ENCODE data around the gene LENEP.
"Not testable (repeated sequence)": the region's sequence is repeated elsewhere in the genome, so short reads cannot be mapped to it uniquely, and the experiment has no call there.

The LENEP gene

DNA sequence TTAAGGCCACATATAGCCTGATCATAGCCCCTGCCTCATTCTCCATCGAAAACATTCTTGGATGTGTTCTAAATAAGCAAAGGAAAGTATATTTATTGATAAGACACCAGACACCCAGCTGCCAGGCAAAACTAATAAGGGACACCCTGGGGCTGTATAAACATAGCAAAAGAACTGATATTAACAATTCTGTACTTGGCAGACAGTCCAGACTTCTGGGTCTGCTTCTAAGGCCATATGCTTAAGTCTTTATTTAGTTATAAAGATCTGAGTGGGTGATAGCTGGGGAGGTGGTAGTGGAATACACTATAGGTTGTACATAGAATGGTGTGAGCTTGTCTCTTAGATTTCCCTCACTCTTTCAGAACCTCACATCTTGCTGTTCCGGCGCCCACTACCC lies 15.0 kb upstream of the LENEP start:
- Histone ChIP-seq H3K4me3 (ENCODE audit: low read depth, low read length) (no peak overlapping the region), H3K36me3 (ENCODE audit: control insufficient read depth, insufficient read depth, low read length) (peaks cover 29% of the 10 kb centered on the region), H3K27me3 (ENCODE audit: control insufficient read depth, insufficient read depth, low read length) (no peaks in the 10 kb centered on the region), H3K4me1 (ENCODE audit: control insufficient read depth, insufficient read depth, low read length) (peaks cover 13% of the 10 kb centered on the region), H3K9me3 (ENCODE audit: control insufficient read depth, insufficient read depth, low read length) (no peaks in the 10 kb centered on the region), H3K9ac (ENCODE audit: low read depth, low read length) (no peak overlapping the region), H3K27ac (ENCODE audit: low read depth, low read length) (no peak overlapping the region)

DNA sequence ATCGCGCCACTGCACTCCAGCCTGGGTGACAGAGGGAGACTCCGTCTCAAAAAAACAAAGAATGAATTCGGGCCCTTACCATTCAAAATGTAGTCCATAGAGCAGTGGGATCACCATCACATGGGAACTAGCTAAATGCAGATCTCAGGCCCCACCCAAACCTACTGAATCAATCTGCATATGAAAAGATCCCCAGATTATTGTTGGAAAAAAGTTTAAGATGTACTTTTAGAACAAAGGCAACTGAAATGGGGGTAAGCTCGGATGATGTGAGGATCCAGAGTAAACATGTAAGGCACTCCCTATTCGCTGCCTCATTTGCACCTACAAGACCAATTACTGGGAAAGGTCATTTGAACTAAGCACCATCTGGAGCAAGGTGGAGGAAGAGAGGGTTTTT lies 11.0 kb upstream of the LENEP start:
- peak overlapping the region; percentile 61 for H3K4me3 ChIP-seq (ENCODE audit: low read depth, low read length)
- H3K27me3 ChIP-seq (ENCODE audit: control insufficient read depth, insufficient read depth, low read length) = no peaks in the 10 kb centered on the region
- no peaks in the 10 kb centered on the region for H3K9me3 ChIP-seq (ENCODE audit: control insufficient read depth, insufficient read depth, low read length)
- peak overlapping the region; percentile 80 for H3K9ac ChIP-seq (ENCODE audit: low read depth, low read length)
- H3K4me1 ChIP-seq (ENCODE audit: control insufficient read depth, insufficient read depth, low read length) = peaks cover 5% of the 10 kb centered on the region
- H3K27ac ChIP-seq (ENCODE audit: low read depth, low read length) = peak overlapping the region; percentile 97
- H3K36me3 ChIP-seq (ENCODE audit: control insufficient read depth, insufficient read depth, low read length) = peaks cover 37% of the 10 kb centered on the region

DNA sequence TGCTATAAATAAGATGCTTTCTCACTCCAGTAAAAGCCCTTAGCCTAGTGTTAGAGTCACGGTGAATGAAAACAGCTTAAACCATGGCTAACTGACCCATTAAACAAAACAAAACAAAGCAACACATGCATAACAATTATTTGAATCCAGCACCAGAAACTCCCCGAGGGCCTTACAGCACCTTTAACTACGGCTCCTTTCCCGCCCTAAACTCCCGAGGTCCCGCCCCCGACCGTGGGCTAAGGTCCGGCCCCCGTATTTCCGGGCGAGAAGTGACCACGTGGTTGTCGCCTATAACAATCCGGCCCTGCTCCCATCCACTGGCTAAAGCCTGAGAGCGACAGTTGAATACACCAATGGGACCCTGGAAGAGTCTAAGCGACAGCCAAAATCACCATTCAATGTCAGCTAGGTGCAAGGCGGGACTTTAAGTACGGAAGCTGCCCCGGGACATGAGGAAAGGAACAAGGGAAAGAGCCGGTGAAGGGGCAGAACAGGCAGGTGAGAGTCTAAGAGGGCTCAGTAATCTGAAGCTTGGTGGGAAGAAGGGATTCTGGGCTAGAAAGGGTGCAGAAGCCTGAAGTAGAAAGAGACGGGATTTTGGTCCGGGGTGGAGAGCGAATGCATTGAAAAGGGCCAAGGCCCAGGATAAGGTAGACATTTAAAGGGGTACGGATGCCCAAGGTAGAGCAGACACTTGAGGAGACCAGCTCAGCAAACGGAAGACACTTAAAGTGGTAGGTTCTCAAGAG lies 10.3 kb upstream of the LENEP start, which contains the start of gene FLAD1:
FLAD1 (plus strand) TSS at position 448 of the 752 bp plus-strand sequence. CDS start 351 bp downstream, outside the sequence.
- Histone ChIP-seq H3K36me3 (ENCODE audit: control insufficient read depth, insufficient read depth, low read length) (peaks cover 37% of the 10 kb centered on the region), H3K27ac (ENCODE audit: low read depth, low read length) (peak within 1 kb of the TSS; percentile 97), H3K27me3 (ENCODE audit: control insufficient read depth, insufficient read depth, low read length) (no peaks in the 10 kb centered on the region), H3K9me3 (ENCODE audit: control insufficient read depth, insufficient read depth, low read length) (no peaks in the 10 kb centered on the region), H3K9ac (ENCODE audit: low read depth, low read length) (peak within 1 kb of the TSS; percentile 83), H3K4me1 (ENCODE audit: control insufficient read depth, insufficient read depth, low read length) (peaks cover 5% of the 10 kb centered on the region), H3K4me3 (ENCODE audit: low read depth, low read length) (peak within 1 kb of the TSS; percentile 90)

DNA sequence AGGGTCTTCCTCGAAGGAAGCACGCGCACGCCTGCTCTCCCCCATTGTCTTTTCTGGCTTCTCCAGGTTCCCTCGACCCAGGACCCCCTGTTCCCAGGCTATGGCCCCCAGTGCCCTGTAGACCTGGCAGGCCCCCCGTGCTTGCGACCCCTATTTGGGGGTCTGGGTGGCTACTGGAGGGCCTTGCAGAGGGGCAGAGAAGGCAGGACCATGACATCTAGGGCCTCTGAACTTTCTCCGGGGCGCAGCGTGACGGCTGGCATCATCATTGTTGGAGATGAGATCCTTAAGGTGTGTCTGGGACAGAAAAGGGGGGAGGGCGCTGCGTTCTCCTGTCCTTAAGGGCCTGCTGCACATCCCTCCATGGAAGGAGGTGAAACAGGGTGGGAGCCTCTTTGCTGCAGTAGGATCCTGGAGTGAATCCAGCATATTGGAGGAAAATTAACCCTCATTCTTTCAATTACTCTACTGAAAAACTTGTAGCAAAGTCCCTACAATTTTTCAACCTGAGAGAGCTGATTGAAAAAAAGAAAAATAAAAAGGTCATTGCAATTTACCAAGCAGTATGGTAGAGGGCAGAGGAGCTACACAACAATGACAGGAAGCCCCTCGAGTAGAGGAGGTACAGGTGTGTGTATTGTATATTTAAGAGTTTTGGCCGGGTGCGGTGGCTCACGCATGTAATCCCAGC lies 9.5 kb upstream of the LENEP start:
- H3K4me1 ChIP-seq (ENCODE audit: control insufficient read depth, insufficient read depth, low read length) = peaks cover 5% of the 10 kb centered on the region
- no peaks in the 10 kb centered on the region for H3K9me3 ChIP-seq (ENCODE audit: control insufficient read depth, insufficient read depth, low read length)
- H3K27ac ChIP-seq (ENCODE audit: low read depth, low read length) = peak overlapping the region; percentile 47
- peaks cover 40% of the 10 kb centered on the region for H3K36me3 ChIP-seq (ENCODE audit: control insufficient read depth, insufficient read depth, low read length)
- peak overlapping the region; percentile 83 for H3K9ac ChIP-seq (ENCODE audit: low read depth, low read length)
- H3K4me3 ChIP-seq (ENCODE audit: low read depth, low read length) = peak overlapping the region; percentile 90
- no peaks in the 10 kb centered on the region for H3K27me3 ChIP-seq (ENCODE audit: control insufficient read depth, insufficient read depth, low read length)

DNA sequence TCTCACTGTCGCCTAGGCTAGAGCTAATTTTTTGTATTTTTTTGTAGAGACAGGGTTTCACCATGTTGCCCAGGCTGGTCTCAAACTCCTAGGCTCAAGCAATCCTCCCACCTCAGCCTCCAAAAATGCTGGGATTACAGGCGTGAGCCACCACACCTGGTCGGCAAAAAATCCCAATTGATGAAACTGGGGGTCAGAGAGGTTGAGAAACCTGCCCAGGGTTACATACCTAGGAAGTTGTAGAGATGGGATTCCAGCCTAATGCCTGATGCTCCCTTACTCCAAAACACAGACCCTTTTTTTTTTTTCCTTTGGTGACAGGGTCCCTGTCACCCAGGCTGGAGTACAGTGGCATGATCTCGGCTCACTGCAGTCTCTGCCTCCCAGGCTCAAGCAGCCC lies 6.7 kb upstream of the LENEP start:
- peaks cover 50% of the 10 kb centered on the region for H3K36me3 ChIP-seq (ENCODE audit: control insufficient read depth, insufficient read depth, low read length)
- H3K4me3 ChIP-seq (ENCODE audit: low read depth, low read length); H3K9me3 ChIP-seq (ENCODE audit: control insufficient read depth, insufficient read depth, low read length); H3K9ac ChIP-seq (ENCODE audit: low read depth, low read length); H3K27ac ChIP-seq (ENCODE audit: low read depth, low read length); H3K27me3 ChIP-seq (ENCODE audit: control insufficient read depth, insufficient read depth, low read length); H3K4me1 ChIP-seq (ENCODE audit: control insufficient read depth, insufficient read depth, low read length): not testable (repeated sequence)

DNA sequence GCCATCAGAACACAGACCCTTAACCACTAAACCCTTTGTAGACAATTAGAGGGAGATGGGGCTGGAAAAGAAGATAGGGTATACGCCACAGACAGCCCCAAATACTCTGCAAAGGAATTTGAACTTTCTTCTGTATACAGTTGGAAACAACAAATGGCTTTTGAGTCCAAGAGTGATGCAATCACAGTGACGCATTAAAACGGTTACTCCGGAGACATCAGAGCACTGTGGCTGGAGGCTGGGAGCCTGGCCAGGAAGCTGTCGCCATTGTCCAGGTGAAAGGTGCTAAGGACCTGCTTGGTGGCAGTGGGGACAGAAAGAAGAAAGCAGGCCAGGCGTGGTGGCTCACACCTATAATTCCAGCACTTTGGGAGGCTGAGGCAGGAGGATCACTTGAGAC lies 6.1 kb upstream of the LENEP start:
- Histone ChIP-seq H3K4me3 (ENCODE audit: low read depth, low read length) (no peak overlapping the region), H3K27ac (ENCODE audit: low read depth, low read length) (no peak overlapping the region), H3K27me3 (ENCODE audit: control insufficient read depth, insufficient read depth, low read length) (no peaks in the 10 kb centered on the region), H3K9ac (ENCODE audit: low read depth, low read length) (no peak overlapping the region), H3K4me1 (ENCODE audit: control insufficient read depth, insufficient read depth, low read length) (peaks cover 4% of the 10 kb centered on the region), H3K9me3 (ENCODE audit: control insufficient read depth, insufficient read depth, low read length) (no peaks in the 10 kb centered on the region), H3K36me3 (ENCODE audit: control insufficient read depth, insufficient read depth, low read length) (peaks cover 50% of the 10 kb centered on the region)

DNA sequence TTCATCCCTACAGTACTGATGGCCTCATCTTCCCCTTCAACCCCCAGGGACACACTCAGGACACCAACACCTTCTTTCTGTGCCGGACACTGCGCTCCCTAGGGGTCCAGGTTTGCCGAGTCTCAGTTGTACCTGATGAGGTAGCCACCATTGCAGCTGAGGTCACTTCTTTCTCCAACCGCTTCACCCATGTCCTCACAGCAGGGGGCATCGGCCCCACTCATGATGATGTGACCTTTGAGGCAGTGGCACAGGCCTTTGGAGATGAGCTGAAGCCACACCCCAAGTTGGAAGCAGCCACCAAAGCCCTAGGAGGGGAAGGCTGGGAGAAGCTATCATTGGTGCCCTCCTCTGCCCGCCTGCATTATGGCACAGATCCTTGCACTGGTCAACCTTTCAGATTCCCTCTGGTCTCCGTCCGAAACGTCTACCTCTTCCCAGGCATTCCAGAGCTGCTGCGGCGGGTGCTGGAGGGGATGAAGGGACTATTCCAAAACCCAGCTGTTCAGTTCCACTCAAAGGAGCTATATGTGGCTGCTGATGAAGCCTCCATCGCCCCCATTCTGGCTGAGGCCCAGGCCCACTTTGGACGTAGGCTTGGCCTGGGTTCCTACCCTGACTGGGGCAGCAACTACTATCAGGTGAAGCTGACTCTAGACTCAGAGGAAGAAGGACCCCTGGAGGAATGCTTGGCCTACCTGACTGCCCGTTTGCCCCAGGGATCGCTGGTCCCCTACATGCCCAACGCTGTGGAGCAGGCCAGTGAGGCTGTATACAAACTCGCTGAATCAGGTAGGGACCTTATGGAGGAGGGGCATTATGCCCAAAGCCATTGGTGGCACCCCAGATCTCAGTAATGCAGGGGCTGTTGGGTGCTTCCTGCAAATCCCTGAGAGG lies 5.1 kb upstream of the LENEP start:
- H3K27ac ChIP-seq (ENCODE audit: low read depth, low read length) = no peak overlapping the region
- no peak overlapping the region for H3K4me3 ChIP-seq (ENCODE audit: low read depth, low read length)
- H3K9ac ChIP-seq (ENCODE audit: low read depth, low read length) = no peak overlapping the region
- no peaks in the 10 kb centered on the region for H3K27me3 ChIP-seq (ENCODE audit: control insufficient read depth, insufficient read depth, low read length)
- H3K4me1 ChIP-seq (ENCODE audit: control insufficient read depth, insufficient read depth, low read length) = no peaks in the 10 kb centered on the region
- H3K9me3 ChIP-seq (ENCODE audit: control insufficient read depth, insufficient read depth, low read length) = no peaks in the 10 kb centered on the region
- peaks cover 54% of the 10 kb centered on the region for H3K36me3 ChIP-seq (ENCODE audit: control insufficient read depth, insufficient read depth, low read length)

DNA sequence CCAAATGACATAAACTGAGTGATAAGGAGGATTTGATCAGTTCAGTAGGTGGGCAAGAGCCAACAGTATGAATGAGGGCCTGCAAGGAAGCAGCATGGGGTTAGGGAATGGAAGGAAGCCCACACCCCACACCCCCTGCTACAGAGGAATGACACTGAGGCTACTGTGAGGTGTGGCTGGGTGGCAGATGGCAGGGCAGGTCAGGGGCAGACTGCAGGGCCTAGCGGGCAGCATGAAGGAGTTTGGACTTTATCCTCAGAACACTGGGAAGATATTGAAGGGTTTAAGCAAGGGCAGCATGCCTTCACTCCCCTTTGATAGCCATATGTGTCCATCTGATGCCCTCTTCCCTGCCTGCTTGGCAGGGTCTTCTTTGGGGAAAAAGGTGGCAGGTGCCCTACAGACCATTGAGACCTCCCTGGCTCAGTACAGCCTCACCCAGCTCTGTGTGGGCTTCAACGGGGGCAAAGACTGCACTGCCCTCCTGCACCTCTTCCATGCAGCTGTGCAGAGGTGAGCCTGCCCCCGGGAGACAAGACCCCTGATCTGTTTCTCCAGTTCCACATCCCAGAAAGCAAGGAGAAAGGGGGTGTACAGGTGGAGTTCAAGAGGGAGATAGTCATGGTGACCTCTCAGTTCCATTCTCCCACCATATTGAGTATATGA lies 4.1 kb upstream of the LENEP start:
- H3K27me3 ChIP-seq (ENCODE audit: control insufficient read depth, insufficient read depth, low read length) = no peaks in the 10 kb centered on the region
- peaks cover 56% of the 10 kb centered on the region for H3K36me3 ChIP-seq (ENCODE audit: control insufficient read depth, insufficient read depth, low read length)
- H3K9me3 ChIP-seq (ENCODE audit: control insufficient read depth, insufficient read depth, low read length) = no peaks in the 10 kb centered on the region
- no peaks in the 10 kb centered on the region for H3K4me1 ChIP-seq (ENCODE audit: control insufficient read depth, insufficient read depth, low read length)
- no peak overlapping the region for H3K9ac ChIP-seq (ENCODE audit: low read depth, low read length)
- H3K4me3 ChIP-seq (ENCODE audit: low read depth, low read length) = no peak overlapping the region
- H3K27ac ChIP-seq (ENCODE audit: low read depth, low read length) = no peak overlapping the region

DNA sequence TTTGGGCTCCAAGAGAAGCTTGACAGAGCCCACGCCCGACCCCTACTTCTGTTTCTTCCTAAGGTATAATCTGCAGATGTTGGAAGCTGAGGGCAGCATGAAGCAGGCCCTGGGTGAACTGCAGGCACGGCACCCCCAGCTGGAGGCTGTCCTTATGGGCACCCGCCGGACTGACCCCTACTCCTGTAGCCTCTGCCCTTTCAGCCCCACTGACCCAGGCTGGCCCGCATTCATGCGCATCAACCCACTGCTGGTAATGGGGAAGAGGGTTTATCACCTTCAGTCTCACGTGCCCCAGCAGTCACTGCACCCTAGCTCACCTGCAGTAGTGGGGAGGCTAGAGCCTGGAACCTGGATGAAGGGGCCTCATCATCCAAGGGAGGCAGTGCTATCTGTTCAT lies 3.1 kb upstream of the LENEP start:
- peaks cover 56% of the 10 kb centered on the region for H3K36me3 ChIP-seq (ENCODE audit: control insufficient read depth, insufficient read depth, low read length)
- no peak overlapping the region for H3K27ac ChIP-seq (ENCODE audit: low read depth, low read length)
- no peaks in the 10 kb centered on the region for H3K4me1 ChIP-seq (ENCODE audit: control insufficient read depth, insufficient read depth, low read length)
- H3K9me3 ChIP-seq (ENCODE audit: control insufficient read depth, insufficient read depth, low read length) = no peaks in the 10 kb centered on the region
- no peak overlapping the region for H3K4me3 ChIP-seq (ENCODE audit: low read depth, low read length)
- no peaks in the 10 kb centered on the region for H3K27me3 ChIP-seq (ENCODE audit: control insufficient read depth, insufficient read depth, low read length)
- no peak overlapping the region for H3K9ac ChIP-seq (ENCODE audit: low read depth, low read length)

DNA sequence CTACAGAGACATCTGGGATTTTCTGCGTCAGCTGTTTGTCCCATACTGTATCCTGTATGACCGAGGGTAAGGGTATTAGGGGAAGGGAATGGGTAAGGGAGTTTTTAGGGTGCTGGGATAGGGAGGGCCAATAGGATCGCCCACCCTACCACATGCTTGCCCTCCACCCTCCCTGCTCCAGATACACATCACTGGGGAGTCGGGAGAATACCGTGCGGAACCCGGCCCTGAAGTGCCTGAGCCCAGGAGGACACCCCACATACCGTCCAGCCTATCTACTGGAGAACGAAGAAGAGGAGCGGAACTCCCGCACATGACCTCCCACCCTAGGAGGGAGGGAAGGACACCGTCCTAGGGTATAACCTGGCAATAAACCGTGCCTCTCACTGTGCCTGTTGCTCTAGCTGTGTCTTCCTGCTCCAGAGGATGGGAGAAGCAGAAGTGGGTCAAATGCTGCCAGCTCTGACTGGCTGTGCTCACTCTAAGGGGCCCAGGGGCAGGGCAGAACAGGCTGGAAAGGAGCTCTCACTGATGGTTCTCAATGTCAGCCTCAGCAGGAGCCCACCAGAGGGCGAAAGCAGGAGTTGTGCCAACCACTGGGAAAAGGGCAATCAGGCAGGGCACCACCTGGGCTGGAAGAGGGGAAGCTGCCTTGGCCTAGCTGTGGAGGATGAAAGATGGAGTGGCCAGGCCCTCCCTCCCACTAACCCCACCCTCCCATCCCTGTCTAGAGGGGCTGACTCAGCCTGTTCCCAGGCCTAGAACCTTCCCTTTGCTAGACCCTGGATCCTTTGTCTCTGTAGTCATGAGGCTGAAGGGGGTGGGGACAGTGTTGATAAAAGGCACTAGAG lies 440 bp upstream of the LENEP start:
- H3K4me3 ChIP-seq (ENCODE audit: low read depth, low read length) = no peak overlapping the region
- no peak overlapping the region for H3K9ac ChIP-seq (ENCODE audit: low read depth, low read length)
- H3K27me3 ChIP-seq (ENCODE audit: control insufficient read depth, insufficient read depth, low read length) = 0 out of 2 replicates have a peak, but pooled peaks cover 3% of the 10 kb centered on the region
- H3K36me3 ChIP-seq (ENCODE audit: control insufficient read depth, insufficient read depth, low read length) = peaks cover 38% of the 10 kb centered on the region
- no peak overlapping the region for H3K27ac ChIP-seq (ENCODE audit: low read depth, low read length)
- no peaks in the 10 kb centered on the region for H3K9me3 ChIP-seq (ENCODE audit: control insufficient read depth, insufficient read depth, low read length)
- no peaks in the 10 kb centered on the region for H3K4me1 ChIP-seq (ENCODE audit: control insufficient read depth, insufficient read depth, low read length)

Measured in HUES48 (cell line).